GM12872 (cell line): Measurements from ENCODE around the gene GPC6.

Source experiments
- CTCF ChIP-seq: IDR thresholded peaks from 3 replicates; pipeline ENCODE4 v1.5.1; 2011; ENCODE audit warnings: low read depth, mild to moderate bottlenecking, low read length, moderate library complexity; ENCODE audit not compliant: insufficient read depth

Gene GPC6

GRCh38 chr13:93293710-93294109 is 67.1 kb downstream of the GPC6 start:
- no peak for TF ChIP-seq CTCF

- no peak for TF ChIP-seq CTCF
These were observed 70.0 kb downstream of the GPC6 start for GRCh38 chr13:93296584-93296983.

DNA sequence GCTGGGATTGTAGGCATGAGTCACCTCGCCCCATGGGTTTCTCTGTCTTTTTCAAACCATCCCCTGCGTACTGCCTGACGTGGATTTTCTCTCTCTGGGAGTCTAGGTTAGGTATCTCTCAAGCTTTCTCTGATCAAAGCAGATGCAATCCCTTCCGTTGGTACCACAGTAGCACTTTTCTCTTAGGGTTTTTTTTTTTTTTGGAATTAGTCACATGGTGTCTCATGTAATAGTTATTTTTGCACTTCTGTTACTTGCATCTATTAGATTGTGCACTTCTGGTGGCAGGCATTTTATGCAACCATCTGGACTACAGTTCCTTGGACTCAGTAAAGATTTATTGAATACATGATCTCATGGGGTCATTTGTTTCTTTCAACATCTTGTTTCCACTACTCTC is 72.1 kb downstream of the GPC6 start:
- TF ChIP-seq CTCF: no peak

DNA sequence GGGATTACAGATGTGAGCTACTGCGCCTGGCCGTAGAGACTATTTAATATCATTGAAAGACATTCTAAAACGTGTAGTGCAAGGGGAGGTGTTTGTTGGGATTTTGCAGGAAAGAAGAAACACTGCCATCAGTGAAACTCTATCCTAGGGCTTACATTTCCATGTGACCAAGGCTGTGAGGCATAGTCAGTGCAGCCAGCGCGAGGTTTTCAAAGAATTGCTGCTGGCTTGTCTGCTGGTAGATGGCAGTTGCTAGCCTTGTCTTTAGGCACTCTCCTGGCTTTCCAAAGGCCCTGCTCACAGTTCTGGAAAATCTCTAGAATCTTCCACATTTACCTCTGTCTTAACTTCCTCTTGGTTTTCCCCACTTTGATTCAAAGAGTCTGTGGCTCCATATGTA is 77.5 kb downstream of the GPC6 start:
- TF ChIP-seq CTCF: no peak

- TF ChIP-seq CTCF: no peak
These were observed 78.4 kb downstream of the GPC6 start for GRCh38 chr13:93304868-93305613.

GRCh38 chr13:93305886-93306285 is 79.3 kb downstream of the GPC6 start:
- TF ChIP-seq CTCF: no peak

- no peak for TF ChIP-seq CTCF
These were observed 80.5 kb downstream of the GPC6 start for GRCh38 chr13:93307136-93307535.

DNA sequence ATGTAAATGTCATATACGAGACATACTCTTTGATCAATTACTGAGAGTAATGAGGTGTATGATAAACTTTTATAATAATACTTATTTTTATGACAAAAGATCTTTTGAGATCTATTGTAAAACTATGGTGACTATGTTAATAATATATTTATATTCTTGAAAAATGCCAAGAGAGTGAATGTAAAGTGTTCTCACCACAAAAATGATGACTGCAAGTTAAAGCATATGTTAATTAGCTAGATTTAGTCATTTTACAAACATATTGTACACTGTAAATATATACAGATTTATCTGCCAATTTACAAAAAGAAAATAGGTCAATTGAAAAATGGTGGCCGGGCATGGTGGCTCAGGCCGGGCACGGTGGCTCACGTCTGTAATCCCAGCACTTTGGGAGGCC is 81.0 kb downstream of the GPC6 start:
- no peak for TF ChIP-seq CTCF
